GM21529 (cell line): Measurements from ENCODE around the gene REN.

Experiments used
- ATAC-seq: cut with Tn5 transposase; IDR thresholded peaks from one replicate; pipeline ENCODE4 v1.9.1; 2021; ENCODE audit not compliant: unreplicated experiment

Gene REN

DNA sequence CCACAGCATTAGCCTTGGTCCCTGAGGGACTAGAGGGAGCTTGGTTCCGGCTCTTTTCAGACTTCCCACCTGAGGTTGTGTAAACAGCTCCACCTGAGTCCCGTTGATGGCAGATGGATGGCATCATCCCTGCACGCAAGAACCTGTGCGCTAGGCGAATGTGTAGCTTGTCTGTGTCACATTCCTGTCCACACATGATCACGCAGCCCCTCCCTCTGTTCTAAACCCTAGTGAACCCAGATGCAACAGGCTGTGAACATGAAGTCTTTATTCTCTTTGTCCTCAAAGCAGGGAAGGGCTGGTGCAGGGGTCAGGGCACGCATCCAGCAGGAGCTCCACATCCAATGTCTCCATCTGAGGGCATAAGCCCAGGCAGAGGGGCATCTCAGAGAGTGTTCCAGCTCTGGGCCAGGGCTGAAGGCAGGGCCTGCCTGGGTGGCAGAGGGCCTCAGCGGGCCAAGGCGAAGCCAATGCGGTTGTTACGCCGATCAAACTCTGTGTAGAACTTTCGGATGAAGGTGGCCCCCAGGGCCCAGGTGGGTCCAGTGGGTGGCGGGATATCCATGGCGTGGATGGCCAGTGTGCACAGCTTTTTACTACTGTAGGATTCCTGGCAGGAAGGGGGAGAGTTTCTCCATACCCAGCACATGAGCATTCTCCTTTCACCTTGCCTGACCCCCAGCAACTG is 11.4 kb downstream of the REN start:
- no peak for ATAC-seq

DNA sequence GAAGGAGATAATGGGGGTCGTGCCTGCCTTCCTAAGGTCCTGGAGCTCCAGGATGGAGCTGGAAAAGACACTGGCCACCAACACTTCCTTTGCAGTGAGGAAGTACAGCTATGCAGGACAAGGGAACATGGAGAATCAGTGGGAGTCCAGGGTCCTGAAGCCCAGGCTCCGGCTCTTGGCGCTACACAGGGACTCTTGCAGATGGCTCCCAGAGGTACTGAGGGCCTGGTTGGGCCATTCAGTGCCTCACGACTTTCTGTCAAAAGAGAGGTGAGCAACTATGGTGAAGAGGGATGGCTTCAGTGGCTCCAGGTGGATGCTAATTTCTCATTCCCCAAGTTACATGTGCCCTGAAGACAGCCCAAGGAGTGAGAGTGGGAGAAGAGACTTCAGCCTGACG is 12.5 kb downstream of the REN start:
- ATAC-seq = no peak

DNA sequence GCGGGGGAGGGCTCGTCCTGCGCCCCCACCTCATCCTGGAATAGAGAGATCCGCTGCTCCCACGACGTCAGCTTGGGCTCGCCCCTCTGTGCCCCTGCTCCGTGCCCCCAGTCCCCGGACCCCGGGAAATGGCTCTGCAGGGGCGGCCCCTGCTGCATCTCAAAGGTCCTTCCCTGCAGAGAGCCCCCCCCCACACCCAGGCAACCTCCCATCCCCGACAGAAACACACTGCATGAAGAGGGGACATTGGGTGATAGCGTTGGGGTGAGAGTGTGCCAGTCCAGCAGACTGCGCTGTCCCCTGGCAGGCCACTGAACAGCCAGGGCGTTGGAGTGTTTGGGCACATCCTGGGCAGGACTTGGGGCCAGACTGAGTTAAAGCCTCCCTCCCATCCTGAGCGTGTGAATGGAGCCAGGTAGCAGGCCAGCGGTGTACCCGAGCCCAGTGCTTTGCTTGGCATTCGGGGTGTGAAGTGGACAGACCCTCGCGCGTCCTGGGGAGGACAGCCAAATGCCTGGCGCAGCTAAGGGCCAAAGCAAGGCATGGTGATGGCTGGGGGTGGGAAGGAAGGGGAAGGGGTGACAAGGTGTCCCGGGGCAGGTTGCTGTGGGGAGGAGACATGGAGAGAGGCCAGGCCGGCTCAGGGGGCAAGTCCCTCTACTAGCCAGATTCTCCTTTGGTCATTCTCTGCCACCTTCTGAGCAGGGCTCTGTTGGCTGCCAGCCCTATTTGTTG is 13.7 kb downstream of the REN start:
- ATAC-seq = no peak

DNA sequence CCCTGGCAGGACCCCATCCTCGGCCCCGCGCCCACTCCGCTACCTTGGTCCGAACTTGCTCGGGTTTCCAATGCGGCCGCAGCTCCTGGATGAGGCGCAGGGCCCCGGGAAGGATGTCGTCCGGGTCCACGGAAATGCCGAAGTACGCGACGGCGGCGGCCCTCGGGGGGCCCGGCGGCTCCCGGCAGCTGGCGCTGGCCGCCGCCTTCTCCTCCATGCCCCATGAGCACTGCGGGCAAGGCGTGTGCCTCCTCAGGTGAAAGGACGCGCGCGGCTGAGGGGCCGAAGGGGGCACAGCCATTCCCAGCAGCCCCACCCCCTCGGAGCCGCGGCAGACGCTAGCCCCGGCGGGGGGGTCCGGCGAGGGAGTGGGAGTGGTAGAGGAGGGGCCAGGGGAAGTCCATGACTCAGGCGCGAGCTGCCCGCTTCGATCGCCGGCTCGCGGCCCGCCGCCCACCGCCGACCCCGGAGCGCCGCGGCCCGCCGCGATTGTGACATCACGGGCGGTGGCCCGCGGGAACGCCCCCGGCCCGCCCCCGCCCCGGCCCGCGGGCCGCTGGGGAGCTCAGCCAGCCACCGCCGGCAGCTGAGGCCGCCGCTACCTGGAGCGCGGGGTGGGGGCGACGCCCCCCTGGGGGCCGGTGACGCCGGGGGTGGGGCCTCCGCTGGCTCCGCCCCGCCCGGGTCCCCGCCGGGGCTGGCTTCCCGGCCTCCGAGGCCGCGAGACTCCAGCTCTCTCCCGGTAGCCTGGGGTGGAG is 14.4 kb downstream of the REN start, which contains the start of gene ETNK2:
Gene ETNK2 (minus strand): TSS at position 493 of the 758 bp plus-strand sequence. CDS start 192 bp downstream, at position 301.
- ATAC-seq = no peak

DNA sequence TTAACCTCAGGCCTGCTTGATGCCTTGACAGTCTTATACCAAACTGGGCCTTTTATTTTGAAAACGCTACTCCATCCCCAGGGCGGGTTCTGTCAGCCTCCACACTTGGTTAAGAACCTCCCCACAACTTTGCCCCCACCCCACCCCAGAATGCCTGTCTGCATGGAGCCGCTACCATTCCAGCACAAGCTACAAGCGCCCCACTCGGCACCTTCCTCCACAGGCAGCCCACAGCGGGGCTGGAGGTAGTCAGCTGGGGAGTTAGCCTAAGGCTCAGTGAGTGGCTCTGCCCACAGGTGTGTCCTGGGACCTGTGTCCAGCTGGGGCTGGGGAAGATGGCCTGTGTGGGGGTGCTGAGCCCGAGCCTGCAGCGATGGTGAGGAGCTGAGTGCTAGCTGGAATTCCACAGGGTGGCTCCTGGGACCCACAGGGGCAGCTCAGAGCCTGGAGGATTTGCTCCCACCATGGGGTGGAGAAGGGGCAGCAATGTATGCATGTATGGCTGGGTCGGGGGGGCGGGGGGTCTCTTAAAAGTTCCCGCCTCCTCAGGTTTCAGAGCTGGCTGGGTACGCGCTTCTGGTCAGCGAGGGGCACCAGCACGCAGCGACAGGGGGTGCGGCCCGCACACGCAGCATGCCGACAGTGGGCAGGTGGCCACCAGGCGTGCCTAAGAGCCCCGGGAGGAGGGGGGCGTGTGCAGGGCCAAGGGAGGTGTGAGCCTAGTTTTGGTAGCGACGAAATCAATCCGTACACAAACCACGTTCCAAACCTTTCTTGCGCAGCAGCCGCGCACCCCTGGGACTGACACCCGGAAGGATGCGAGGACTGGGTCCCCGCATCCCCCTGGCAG is 15.2 kb downstream of the REN start:
- ATAC-seq = no peak

DNA sequence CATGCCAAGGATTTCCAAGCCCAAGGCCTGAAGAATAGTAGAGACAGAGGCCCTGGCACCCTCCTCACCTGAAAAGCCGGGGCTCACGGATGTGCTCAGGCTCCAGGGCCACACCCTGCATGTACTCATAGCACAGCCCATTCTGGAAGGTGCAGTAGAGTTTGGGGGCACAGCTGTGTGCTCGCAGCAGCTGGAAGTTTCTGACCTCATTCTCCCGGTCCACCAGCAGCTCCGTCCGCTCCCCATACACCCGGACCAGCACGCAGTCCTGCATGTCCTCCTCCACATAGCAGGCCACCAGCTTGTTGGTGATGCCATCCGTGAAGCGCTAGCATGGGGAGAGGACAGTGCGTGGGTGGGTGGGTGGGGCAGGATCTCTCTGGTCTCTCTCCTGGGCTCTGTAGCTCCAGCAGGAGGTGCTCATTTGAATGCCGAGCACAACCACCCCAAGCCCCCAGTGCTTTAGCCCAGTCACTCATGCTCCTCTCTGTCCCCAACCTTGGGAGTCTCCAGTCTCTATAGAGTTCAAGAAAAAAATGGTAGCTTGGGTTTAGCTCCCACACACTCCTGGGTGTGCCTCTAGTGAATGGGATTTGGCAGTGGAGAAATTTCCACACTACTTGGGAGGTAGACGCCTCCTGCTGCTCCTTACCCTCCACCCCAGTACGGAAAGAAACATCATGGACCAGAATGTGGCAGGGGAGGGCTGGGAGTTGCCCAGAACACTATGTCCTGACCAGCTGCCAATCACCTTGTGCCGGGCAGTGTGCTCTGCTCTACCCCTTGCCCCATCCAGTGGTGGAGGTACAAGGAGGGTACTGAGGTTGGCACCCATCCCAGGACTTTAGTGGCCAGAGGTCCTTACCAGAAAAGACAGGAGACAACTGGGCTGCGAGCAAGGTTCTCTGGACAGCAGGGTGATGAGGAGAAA is 16.2 kb downstream of the REN start:
- no peak for ATAC-seq

DNA sequence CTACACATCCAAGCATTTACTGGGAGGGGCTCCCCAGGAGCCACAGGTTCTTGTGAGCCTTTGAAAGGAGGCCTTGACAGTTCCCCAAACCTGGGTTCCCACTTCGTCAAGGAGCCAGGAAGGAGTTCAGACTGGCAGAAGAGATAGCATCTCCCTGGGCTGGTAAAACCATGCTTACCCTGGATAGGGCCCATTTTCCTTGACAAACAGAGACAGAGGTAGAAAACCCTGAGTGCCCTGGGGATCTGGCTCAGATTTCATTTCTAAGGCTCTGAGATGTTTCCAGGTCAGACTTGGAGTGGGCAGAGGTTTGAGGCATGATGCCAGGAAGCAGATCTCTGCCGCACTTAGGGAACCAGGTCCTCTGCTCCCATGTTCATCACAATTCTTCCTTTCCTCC is 17.0 kb downstream of the REN start:
- ATAC-seq = no peak

DNA sequence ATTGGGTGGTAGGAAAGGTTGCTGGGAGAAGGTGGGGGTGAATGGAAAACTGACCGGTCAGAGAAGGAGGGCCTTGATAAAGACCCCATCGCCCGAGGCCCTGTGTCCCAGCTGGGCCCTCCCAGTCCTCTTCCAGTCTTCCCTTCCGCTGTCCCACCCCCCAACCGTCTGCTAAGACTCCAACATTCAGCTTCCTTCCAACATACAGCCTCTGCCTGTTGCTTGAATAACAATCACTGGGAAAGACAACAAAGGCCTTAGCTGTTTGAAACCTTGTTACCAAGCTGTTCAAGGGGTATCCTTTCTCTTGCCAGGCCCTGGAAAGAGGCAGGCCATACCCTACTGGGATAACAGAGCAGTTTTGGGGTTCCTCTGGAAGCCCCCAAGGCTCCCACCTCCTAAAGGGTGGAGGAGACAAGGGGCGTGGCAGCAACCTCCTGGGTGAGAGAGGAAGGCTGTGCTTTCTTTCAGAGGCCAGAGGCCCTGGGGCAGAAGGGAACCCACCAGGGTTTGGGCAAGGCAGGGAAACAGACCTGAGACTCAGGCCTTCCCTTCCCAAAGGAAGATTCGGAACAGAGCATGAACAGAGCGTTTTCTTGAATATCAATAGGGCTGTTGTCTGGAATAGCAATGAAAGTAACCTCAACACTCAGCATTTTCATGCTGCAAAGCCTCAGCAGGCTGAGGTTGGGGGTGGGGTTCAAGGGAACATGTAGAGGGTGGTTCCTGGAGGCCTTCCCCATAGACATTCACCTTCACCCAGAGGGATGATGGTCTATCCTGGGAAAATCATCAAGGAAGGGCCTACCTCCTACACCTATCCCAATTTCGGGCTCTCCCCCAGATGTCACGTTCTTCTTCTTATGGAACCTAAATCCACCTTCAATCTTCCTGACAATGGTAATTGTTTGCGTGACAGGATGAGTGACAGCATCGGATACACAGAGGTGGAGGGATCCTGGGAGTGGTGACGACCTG is 18.4 kb downstream of the REN start:
- ATAC-seq = no peak

DNA sequence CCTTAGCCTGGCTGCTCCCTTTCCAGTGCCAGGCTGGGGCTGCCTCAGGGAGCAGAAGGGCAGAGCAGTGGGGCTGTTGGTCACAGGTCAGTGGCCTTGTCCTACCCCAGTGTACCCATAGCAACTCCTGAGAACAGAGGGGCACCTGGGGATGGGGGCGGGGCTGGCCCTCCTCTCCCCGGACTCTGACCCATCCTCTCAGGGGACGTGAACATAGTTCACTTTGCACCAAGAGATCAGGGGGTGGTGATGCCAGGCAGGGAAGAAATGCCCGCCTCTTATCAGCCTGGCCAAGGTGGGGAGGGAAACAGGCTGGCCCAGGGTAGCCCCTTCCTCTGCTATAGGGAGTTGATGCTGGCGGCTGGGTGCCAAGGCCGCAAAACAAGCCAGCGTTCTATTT is 19.2 kb downstream of the REN start:
- no peak for ATAC-seq

DNA sequence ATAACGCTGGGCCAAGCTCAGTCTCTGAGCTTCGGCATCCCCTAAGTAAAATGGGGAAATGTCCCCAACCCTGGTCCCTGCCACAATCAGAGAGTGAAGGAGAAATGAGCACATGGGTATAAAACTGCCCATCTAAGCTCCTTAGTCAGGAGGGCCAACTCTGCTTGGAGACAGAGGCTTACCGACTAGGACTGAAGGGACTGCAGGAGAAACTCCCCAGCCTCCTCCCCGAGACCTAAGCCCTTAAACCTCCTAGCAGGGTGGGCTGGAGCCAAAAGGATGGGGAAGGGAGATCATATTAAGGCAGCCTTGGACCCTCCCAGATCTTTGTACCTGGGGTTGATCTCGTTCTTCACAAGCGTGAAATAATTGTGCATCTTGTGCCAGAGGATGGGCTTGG is 19.8 kb downstream of the REN start:
- no peak for ATAC-seq

DNA sequence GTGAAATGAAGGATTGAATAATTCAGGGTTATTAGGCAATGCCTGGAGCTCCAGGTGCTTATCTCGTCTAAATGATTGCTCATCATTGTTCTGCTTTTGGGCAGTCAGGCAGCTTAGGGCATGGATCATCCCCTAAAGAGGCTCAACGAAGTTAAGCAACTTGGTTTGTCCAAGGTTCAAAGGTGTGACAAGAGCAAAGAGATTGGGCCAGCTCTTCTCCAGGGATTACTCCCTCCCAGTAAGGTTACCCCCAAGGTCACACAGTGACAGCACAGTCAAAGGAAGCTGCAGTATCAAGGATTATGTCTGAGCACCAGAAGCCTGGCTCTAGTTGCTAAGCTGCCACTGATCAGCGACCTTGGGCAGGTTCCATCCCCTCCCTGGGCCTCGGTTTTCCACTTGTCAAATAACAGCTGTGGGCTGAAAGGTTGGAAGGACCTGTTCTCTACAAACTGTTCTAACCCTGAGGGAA is 21.1 kb downstream of the REN start:
- ATAC-seq = no peak

DNA sequence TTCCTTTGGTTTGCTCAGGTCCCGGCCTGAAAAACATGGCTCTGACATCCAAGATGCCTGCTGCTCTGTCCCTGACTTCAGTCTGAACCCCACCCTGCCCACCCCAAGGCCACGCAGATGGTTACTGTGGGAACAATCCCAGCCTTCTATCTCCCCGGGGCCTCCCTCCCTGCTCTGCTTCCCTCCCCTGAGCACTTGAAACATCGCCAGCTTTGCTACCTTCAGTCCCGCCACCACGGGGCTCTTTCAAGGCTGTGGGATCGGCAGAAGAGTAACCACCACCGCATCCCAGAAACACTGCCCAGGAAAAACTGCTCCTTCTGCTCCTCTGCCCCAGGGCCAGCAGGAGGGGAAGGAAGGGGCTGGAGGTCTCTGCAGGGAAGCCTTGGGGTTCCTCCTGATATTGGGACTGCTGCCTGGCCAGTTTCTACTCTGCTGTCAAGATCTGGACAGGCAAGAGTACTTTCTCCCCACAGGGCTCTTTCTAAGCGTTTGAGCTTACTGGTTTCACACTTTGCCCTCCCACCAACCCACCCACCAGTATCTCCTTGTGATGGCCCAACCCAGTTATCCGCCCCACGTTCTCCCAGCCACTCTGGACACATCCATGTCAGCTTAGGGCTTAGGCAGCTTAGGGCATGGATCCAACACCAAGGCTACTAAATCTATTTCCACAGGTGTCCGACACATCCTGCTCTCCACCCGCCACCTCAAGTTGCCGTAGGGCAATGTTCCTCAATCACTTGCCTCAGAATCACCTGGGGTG is 22.7 kb downstream of the REN start:
- ATAC-seq = no peak

DNA sequence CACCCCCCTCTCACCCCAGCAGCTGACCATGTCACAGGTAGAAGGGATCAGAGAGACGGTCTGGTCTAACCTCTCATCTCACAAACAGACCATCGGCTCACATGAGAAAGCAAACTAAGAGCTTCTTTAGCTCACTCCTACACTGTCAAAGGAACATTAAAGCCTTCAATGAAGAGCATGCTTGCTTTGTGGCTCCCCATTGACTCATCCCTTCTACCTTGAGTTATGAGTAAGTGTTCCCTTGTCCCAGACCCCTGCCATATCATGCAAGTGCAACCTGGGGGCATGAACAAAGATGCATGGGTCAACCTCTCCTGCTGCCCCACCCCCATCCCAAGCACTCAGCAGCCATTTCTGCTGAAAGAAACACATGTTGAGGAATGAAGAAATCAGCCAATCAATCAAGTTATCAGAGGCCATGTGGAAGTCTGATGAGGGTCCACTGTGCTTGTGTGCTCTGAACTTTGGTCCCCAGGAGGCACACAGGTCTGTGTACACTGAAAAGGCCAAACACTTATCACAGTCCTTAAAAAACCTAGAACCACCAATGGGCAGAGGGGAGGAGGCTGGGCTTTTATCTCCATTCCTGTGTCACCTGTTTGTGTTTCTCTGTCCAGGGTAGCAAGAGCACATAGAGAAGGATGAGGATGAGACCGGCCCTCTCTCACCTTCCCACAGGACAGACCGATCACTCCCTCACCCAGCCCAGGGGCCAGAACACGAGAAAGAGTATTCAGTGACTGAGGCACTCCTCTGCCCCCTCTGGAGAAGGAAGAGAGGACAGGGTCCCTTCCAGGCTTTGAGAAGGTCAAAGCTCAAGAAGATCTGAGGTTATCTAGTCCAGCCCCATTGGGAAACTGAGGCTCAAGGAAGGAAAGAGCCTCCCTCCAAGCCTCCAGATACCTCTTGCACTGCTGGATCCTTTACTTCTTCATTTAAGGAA is 23.8 kb downstream of the REN start:
- ATAC-seq = no peak

DNA sequence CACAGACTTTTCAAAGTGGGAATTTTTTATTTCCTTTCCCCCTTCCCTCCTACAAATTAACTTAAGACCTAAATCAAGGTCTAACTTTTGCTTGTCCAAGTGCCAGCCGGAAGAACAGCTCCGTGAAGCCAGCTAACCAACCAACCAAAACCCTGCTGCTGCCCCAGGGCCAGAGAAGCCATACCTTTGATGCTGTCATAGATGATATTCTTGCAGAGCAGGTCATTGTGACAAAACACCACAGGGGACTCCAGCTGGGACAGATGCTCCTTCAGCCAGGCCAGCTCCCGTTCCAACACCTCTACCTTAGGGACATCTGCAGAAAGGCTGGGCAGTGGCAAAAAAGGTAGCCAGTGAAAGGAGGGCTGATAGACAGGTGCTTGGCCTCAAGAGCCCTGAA is 25.0 kb downstream of the REN start:
- ATAC-seq = no peak

DNA sequence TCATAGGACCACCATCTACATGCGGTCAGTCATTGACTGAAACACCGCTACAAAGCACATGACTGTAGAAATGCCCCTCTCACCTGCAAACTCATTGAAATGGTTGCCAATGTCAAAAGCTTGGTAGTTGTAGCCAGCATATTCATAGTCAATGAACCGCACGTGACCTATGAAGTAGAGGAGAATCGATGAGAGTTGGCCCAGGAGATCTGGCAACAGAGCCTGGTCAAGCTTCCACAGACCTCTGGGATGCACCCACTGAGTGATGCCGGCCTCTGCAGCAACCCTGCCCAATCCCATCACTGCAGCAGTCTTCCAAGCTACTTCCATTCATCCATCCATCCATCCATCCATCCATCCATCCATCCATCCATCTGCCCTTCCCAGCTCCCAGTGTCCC is 26.2 kb downstream of the REN start:
- ATAC-seq = no peak

DNA sequence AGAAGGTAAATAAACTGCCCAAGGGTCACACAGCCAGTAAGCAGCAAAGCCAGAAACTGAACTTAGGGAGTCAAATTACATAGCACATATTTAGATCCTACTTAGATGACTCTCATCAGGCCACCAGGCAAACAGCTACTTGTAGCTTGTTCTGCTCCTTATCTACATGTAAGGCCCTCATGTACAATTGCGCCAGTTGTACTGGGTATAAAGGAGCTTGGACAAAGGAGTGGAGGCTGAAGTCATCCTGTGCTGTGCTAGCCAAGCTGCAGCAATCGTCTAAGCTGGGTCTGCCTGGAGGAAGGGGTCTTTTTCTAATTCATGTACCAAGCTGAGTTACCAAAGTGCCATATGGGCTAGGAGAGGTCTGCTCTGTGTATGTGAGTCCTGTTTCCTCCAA is 27.0 kb downstream of the REN start:
- ATAC-seq = no peak

DNA sequence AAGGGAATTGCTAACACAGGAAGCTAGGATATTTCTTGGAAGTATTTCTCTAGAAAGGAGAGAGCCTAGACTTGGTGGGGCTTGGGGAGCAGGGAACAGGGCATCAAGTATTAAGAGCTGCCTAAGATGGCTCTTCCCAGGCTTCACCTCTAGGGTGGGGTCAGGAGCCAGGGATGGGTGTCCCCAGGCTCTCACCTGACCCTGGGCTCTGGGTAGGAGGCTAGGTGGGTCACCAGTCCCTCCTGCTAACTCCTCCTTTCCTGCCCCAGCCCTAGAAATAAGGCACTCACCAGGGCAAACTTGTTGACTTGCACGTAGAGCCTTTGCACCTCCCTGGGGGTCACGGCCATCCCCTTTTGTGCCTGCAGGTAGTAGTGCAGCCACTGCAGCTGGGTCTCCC is 29.3 kb downstream of the REN start:
- no peak for ATAC-seq
